Mesothelial cell of epicardium (in vitro differentiated cells): ENCODE results near the gene ANKRD27. TPM values are rescaled to one million over a fixed set of nuclear protein-coding genes. Genes with fewer than 3 reads are reported as not detected.

Experiments
- DNase-seq, 2 experiments: peaks; one replicate each; pipeline ENCODE4 v3.0.0; 2021; ENCODE audit warnings: low spot score in 2 of 2; ENCODE audit not compliant: unreplicated experiment in 2 of 2
- H3K27ac Mint-ChIP-seq: 2 replicates; pipeline ENCODE4 v1.8.0; 2021; ENCODE audit warnings: mixed read lengths
- H3K27me3 Mint-ChIP-seq: 2 replicates; pipeline ENCODE4 v1.8.0; 2021; ENCODE audit warnings: low read depth, mixed read lengths
- H3K36me3 Mint-ChIP-seq: 2 replicates; pipeline ENCODE4 v1.8.0; 2021; ENCODE audit warnings: mixed read lengths
- H3K4me1 Mint-ChIP-seq: 2 replicates; pipeline ENCODE4 v1.8.0; 2021; ENCODE audit warnings: mixed read lengths
- H3K4me3 Mint-ChIP-seq: 2 replicates; pipeline ENCODE4 v1.8.0; 2021; ENCODE audit warnings: mild to moderate bottlenecking, moderate library complexity, mixed read lengths
- H3K9me3 Mint-ChIP-seq: 2 replicates; pipeline ENCODE4 v1.8.0; 2021; ENCODE audit warnings: mixed read lengths
- total RNA-seq: library from RNA; stranded (reverse); gene quantifications from 3 replicates; pipeline ENCODE4 v1.2.1, GENCODE V29; 2021
- TF ChIP-seq, protein P1 (sequence below): fragments of 200-600 bp; sonication (generic); IDR thresholded peaks from one replicate; pipeline ENCODE4 v1.5.0; 2021; ENCODE audit warnings: antibody characterized with exemption; ENCODE audit not compliant: unreplicated experiment

ANKRD27 gene
- total RNA-seq, 1 donor from 2014 or later: 31.8 TPM

DNA sequence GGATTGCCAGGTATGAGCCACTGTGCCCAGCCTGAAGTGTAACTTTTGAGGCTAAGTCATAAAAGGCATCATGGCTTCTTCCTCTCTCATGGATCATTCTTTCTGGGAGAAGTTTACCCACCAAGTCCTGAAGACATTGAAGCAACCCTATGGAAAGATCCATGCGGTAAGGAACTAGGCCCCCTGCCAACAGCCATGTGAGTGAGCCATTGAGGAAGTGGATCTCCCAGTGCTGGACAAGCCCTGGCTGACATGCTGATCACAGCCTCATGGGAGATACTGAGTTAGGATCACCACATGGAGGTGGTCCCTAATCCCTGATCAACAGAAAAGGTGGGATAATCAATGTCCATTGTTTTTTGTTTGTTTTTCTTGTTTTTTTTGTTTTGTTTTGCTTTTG lies 13.3 kb upstream of the ANKRD27 start:
- Mint-ChIP-seq H3K4me3 (no peak overlapping the region), H3K27ac (no peak overlapping the region), H3K36me3 (no peaks in the 10 kb centered on the region), H3K9me3 (no peaks in the 10 kb centered on the region), H3K27me3 (no peaks in the 10 kb centered on the region), H3K4me1 (peaks cover 18% of the 10 kb centered on the region)
- DNase-seq: no peak
- TF ChIP-seq, protein P1, sequence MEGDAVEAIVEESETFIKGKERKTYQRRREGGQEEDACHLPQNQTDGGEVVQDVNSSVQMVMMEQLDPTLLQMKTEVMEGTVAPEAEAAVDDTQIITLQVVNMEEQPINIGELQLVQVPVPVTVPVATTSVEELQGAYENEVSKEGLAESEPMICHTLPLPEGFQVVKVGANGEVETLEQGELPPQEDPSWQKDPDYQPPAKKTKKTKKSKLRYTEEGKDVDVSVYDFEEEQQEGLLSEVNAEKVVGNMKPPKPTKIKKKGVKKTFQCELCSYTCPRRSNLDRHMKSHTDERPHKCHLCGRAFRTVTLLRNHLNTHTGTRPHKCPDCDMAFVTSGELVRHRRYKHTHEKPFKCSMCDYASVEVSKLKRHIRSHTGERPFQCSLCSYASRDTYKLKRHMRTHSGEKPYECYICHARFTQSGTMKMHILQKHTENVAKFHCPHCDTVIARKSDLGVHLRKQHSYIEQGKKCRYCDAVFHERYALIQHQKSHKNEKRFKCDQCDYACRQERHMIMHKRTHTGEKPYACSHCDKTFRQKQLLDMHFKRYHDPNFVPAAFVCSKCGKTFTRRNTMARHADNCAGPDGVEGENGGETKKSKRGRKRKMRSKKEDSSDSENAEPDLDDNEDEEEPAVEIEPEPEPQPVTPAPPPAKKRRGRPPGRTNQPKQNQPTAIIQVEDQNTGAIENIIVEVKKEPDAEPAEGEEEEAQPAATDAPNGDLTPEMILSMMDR: no peak

DNA sequence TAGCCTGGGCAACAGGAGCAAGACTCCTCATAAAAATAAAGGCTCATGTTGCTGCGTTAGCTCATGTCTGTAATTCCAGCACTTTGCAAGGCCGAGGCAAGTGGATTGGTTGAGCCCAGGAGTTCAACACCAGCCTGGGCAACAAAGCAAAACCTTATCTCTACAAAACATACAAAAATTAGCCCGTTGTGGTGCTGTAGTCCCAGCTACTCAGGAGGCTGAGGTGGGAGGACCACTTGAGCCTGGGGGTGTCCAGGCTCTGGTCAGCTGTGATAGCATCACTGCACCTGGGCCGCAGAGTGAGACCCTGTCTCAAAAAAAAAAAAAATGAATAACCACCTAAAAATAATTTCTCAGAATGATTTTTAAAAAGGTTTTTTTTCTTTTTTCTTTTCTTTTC lies 12.7 kb upstream of the ANKRD27 start:
- DNase-seq: no peak
- Mint-ChIP-seq H3K27ac (no peak overlapping the region), H3K4me3 (no peak overlapping the region), H3K27me3 (no peaks in the 10 kb centered on the region), H3K9me3 (no peaks in the 10 kb centered on the region), H3K36me3 (no peaks in the 10 kb centered on the region), H3K4me1 (peaks cover 11% of the 10 kb centered on the region)
- TF ChIP-seq, protein P1: no peak

DNA sequence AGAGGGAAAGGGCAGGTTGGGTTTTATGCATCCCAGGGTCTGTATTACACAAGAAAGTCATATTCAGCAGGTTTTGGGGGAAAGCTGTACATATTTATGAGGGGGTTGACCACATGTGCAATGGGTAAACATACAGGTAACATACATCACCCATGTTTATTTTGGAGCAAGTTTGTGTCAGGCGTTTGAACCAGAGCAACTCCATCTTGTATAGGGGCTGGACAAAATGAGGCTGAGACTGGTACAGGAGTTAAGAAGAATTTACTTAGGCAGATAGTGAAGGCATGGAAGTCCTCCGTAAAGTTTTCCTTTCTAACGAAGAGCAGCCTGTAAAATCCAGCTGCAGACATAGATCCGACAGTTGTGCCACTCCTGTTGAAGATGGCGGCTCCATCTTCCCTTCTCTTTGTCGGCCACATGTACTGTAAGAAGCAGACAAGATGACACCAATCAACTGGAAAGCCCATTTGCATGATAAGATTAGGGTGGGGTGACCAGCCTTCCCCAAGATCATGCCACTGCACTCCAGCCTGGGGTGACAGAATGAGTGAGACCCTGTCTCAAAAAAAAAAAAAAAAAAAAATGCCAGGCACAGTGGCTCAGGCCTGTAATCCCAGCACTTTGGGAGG lies 12.0 kb upstream of the ANKRD27 start:
- H3K27ac Mint-ChIP-seq: no peak overlapping the region
- no peaks in the 10 kb centered on the region for H3K27me3 Mint-ChIP-seq
- DNase-seq: no peak
- H3K4me1 Mint-ChIP-seq: peaks cover 9% of the 10 kb centered on the region
- no peaks in the 10 kb centered on the region for H3K36me3 Mint-ChIP-seq
- TF ChIP-seq, protein P1: no peak
- H3K9me3 Mint-ChIP-seq: no peaks in the 10 kb centered on the region
- no peak overlapping the region for H3K4me3 Mint-ChIP-seq

DNA sequence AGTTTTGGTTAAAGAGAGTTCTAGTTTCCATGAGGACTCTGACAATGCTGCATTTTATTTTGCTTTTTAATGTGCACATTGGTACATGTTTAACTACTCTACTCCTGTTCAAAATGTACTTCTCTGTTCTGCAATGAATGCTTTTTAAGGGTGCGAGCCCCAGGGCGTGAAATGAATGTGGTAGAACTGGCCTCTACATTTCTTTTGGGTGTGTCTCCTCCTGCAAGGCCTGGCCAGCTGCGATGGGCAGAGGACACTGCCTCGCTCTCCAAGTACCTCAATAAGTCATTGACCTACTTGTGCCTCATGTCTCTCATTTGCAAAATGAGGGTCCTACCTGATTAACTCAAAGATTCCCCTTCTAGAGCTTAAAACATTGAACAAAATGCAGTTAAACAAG lies 7.3 kb upstream of the ANKRD27 start:
- Mint-ChIP-seq H3K4me3 (no peak overlapping the region), H3K9me3 (no peaks in the 10 kb centered on the region), H3K27ac (no peak overlapping the region), H3K36me3 (no peaks in the 10 kb centered on the region), H3K27me3 (peaks cover 13% of the 10 kb centered on the region), H3K4me1 (peaks cover 6% of the 10 kb centered on the region)
- DNase-seq: no peak
- TF ChIP-seq, protein P1: no peak

DNA sequence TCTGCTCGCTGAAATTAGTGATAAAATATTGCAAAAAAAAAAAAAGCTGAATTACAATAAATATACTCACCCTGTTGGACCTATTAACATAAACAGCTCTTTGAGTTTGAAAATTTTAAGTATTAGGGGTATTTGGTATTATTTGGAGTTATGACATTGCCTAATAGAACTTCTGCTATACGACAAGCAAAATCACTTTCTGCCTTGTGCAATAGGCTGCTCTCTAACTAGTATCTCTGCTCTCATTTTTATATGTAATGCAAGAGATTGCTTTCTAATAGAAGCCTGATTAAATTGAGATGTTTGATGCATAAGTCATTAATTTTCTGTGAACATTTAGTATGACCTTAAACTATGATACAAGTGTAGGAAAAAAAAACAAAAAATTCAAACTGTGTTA lies 6.0 kb upstream of the ANKRD27 start:
- Mint-ChIP-seq H3K4me1 (peaks cover 11% of the 10 kb centered on the region), H3K4me3 (no peak overlapping the region), H3K9me3 (no peaks in the 10 kb centered on the region), H3K27ac (no peak overlapping the region), H3K27me3 (peaks cover 23% of the 10 kb centered on the region), H3K36me3 (no peaks in the 10 kb centered on the region)
- TF ChIP-seq, protein P1: no peak
- no peak for DNase-seq

DNA sequence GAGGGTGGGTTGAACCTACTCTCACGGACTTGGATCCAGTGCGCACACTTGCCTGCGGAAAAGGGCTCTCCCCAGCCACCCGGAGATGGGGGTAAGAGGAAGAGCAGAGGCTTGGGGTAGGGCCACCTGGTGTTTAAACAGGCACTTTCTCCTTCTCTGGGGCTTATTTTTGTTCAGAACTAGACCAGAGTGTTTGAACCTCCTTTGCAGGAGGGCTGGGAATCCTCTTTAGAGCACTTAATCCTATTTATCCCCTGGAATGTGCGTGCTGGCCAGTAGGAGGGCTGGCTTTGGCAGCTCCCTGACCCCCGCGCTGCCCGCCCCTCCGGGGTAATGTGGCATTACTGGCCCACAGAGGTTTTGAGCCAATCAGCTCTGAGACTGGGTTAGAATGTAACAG lies 2.7 kb upstream of the ANKRD27 start:
- Mint-ChIP-seq H3K36me3 (no peaks in the 10 kb centered on the region), H3K4me1 (peaks cover 20% of the 10 kb centered on the region), H3K27ac (no peak overlapping the region), H3K27me3 (peaks cover 31% of the 10 kb centered on the region), H3K9me3 (no peaks in the 10 kb centered on the region), H3K4me3 (peak overlapping the region; percentile 6)
- TF ChIP-seq, protein P1: no peak
- DNase-seq: peak in 1 of 2 experiments; percentile 42
